ENCODE data around the gene GPR137C. TPM values are rescaled to one million over a fixed set of nuclear protein-coding genes. Genes with fewer than 3 reads are reported as not detected.

GPR137C gene
- total RNA-seq, 1 experiment from 2014 or later, result 2.7 TPM

GRCh38 chr14:52527052-52527451 lies 25.6 kb upstream of the GPR137C start:
- Mint-ChIP-seq H3K36me3 (no peaks in the 10 kb centered on the region), H3K27me3 (ENCODE audit: low read depth) (no peaks in the 10 kb centered on the region), H3K9me3 (no peaks in the 10 kb centered on the region), H3K27ac (no peak overlapping the region), H3K4me3 (no peak overlapping the region), H3K4me1 (no peaks in the 10 kb centered on the region)
- ATAC-seq, result peak; percentile 68
- ChIA-PET CTCF (interaction anchor here (0.6 to 1.2 kb wide), 3 partner anchors 15 to 247 kb away, joined by 3 to 5 read pairs (median 5); partner anchors contain the start of genes GPR137C and TXNDC16), POLR2A (no interaction called here)
- DNase-seq (ENCODE audit: low spot score), result no peak
- no peak for TF ChIP-seq NFATC4 (CRISPR knock-in tag; IDR thresholded peaks at IDR 0.05)
- TF ChIP-seq, protein P1, sequence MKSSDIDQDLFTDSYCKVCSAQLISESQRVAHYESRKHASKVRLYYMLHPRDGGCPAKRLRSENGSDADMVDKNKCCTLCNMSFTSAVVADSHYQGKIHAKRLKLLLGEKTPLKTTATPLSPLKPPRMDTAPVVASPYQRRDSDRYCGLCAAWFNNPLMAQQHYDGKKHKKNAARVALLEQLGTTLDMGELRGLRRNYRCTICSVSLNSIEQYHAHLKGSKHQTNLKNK (CRISPR knock-in tag; IDR thresholded peaks at IDR 0.05), result no peak
- TF ChIP-seq, protein P2, sequence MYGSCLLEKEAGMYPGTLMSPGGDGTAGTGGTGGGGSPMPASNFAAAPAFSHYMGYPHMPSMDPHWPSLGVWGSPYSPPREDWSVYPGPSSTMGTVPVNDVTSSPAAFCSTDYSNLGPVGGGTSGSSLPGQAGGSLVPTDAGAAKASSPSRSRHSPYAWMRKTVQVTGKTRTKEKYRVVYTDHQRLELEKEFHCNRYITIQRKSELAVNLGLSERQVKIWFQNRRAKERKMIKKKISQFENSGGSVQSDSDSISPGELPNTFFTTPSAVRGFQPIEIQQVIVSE (CRISPR knock-in tag; IDR thresholded peaks at IDR 0.05; ENCODE audit: borderline replicate concordance), result no peak
- no peak for TF ChIP-seq SMAD3 (CRISPR knock-in tag; IDR thresholded peaks at IDR 0.05; ENCODE audit: borderline replicate concordance)
- no peak for TF ChIP-seq TEAD4 (CRISPR knock-in tag; IDR thresholded peaks at IDR 0.05)
- TF ChIP-seq TEAD1 (CRISPR knock-in tag; IDR thresholded peaks at IDR 0.05), result no peak
- TF ChIP-seq GTF2I (CRISPR knock-in tag; conservative IDR thresholded peaks at IDR 0.05), result no peak
- no peak for TF ChIP-seq JAZF1 (CRISPR knock-in tag; IDR thresholded peaks at IDR 0.05)
- no peak for TF ChIP-seq ARID4B (CRISPR knock-in tag; IDR thresholded peaks at IDR 0.05; ENCODE audit: borderline replicate concordance)
- TF ChIP-seq MAX (CRISPR knock-in tag; IDR thresholded peaks at IDR 0.05), result no peak
- no peak for TF ChIP-seq ZNF671 (CRISPR knock-in tag; IDR thresholded peaks at IDR 0.05)
- no peak for TF ChIP-seq ZNF121 (CRISPR knock-in tag; IDR thresholded peaks at IDR 0.05)
- TF ChIP-seq E2F1 (CRISPR knock-in tag; IDR thresholded peaks at IDR 0.05), result no peak
- no peak for TF ChIP-seq SMAD4 (CRISPR knock-in tag; IDR thresholded peaks at IDR 0.05)
- TF ChIP-seq KAT7 (CRISPR knock-in tag; IDR thresholded peaks at IDR 0.05; ENCODE audit: borderline replicate concordance), result no peak
- TF ChIP-seq E2F5 (CRISPR knock-in tag; IDR thresholded peaks at IDR 0.05), result no peak
- TF ChIP-seq ZBTB21 (CRISPR knock-in tag; IDR thresholded peaks at IDR 0.05; ENCODE audit: borderline replicate concordance), result no peak
- TF ChIP-seq, protein P3, sequence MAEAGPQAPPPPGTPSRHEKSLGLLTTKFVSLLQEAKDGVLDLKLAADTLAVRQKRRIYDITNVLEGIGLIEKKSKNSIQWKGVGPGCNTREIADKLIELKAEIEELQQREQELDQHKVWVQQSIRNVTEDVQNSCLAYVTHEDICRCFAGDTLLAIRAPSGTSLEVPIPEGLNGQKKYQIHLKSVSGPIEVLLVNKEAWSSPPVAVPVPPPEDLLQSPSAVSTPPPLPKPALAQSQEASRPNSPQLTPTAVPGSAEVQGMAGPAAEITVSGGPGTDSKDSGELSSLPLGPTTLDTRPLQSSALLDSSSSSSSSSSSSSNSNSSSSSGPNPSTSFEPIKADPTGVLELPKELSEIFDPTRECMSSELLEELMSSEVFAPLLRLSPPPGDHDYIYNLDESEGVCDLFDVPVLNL (CRISPR knock-in tag; IDR thresholded peaks at IDR 0.05; ENCODE audit: borderline replicate concordance, low read depth), result no peak
- no peak for TF ChIP-seq PRRX2 (CRISPR knock-in tag; IDR thresholded peaks at IDR 0.05)
